PC-3 (cell line): ENCODE data around the gene VARS2. TPM values are rescaled to one million over a fixed set of nuclear protein-coding genes. Genes with fewer than 3 reads are reported as not detected.

Source experiments
- ATAC-seq: fragments of 200-7000 bp; cut with Tn5 transposase; 2 replicates; pipeline ENCODE4 v1.9.1; 2020; ENCODE audit warnings: mild to moderate bottlenecking, moderate library complexity
- BruUV-seq: library from RNA; stranded (reverse); fragments of 400-500 nt; replicated peaks from 2 replicates; lab custom pipeline; 2021; lab: Mats Ljungman, UMichigan
- CTCF ChIA-PET: fragments of 300-600 bp; sonication (Branson Sonifier 250); formaldehyde crosslinking; loops from one replicate; lab custom pipeline; 2022; ENCODE audit warnings: antibody characterized with exemption; lab: Charles Lee
- POLR2A ChIA-PET: fragments of 300-600 bp; sonication (Branson Sonifier 250); formaldehyde crosslinking; loops from one replicate; lab custom pipeline; 2022; ENCODE audit warnings: antibody characterized with exemption; ENCODE audit not compliant: unreplicated experiment; lab: Charles Lee
- DNase-seq: peaks from one replicate; pipeline ENCODE4 v3.0.0-alpha.2; 2015
- H2AFZ ChIP-seq: fragments of 300-600 bp; sonication (generic); 2 replicates; pipeline ENCODE4 v1.6.0; 2016; ENCODE audit warnings: antibody characterized with exemption, low read length
- H3F3A ChIP-seq: fragments of 300-600 bp; sonication (generic); one replicate; pipeline ENCODE4 v1.6.0; 2017; ENCODE audit warnings: antibody characterized with exemption, low read length, control low read depth, mild to moderate bottlenecking; ENCODE audit not compliant: unreplicated experiment
- H3K27ac ChIP-seq: fragments of 300-600 bp; sonication (generic); 2 replicates; pipeline ENCODE4 v1.5.1; 2016; ENCODE audit warnings: mild to moderate bottlenecking, low read length
- H3K27me3 ChIP-seq: fragments of 300-600 bp; sonication (generic); 2 replicates; pipeline ENCODE4 v1.6.1; 2016; ENCODE audit warnings: low read length, mixed read lengths
- H3K36me3 ChIP-seq: fragments of 300-600 bp; sonication (generic); 2 replicates; pipeline ENCODE4 v1.6.1; 2016; ENCODE audit warnings: low read depth, mixed run types, low read length, mixed read lengths
- H3K4me1 ChIP-seq: fragments of 300-600 bp; sonication (generic); 2 replicates; pipeline ENCODE4 v1.5.1; 2016; ENCODE audit warnings: low read length; ENCODE audit not compliant: insufficient read depth
- H3K4me2 ChIP-seq: fragments of 300-600 bp; sonication (generic); 2 replicates; pipeline ENCODE4 v1.6.0; 2016; ENCODE audit warnings: low read length
- H3K4me3 ChIP-seq: fragments of 300-600 bp; sonication (generic); 2 replicates; pipeline ENCODE4 v1.5.1; 2016; ENCODE audit warnings: mild to moderate bottlenecking, low read length, mixed read lengths
- H3K79me2 ChIP-seq: fragments of 300-600 bp; sonication (generic); 2 replicates; pipeline ENCODE4 v1.6.1; 2017; ENCODE audit warnings: low read length, mixed read lengths
- H3K9ac ChIP-seq: fragments of 300-600 bp; sonication (generic); 2 replicates; pipeline ENCODE4 v1.6.0; 2016; ENCODE audit warnings: mild to moderate bottlenecking, low read length
- H3K9me2 ChIP-seq: fragments of 300-600 bp; sonication (generic); replicated peaks from 2 replicates; pipeline ENCODE4 v1.6.1; 2016; ENCODE audit warnings: mixed run types, low read length, mixed read lengths
- H3K9me3 ChIP-seq: fragments of 300-600 bp; sonication (generic); 2 replicates; pipeline ENCODE4 v1.6.1; 2016; ENCODE audit warnings: low read length, mixed read lengths
- H4K20me1 ChIP-seq: fragments of 300-600 bp; sonication (generic); 2 replicates; pipeline ENCODE4 v1.6.1; 2016; ENCODE audit warnings: low read length, mixed read lengths
- CTCF ChIP-seq: fragments of 300-600 bp; sonication (generic); conservative IDR thresholded peaks from 2 replicates; pipeline ENCODE4 v1.5.1; 2017; ENCODE audit warnings: antibody characterized with exemption, low read depth, mild to moderate bottlenecking, low read length
- EZH2 ChIP-seq: fragments of 300-600 bp; sonication (generic); IDR thresholded peaks from one replicate; pipeline ENCODE4 v1.6.1; 2017; ENCODE audit warnings: antibody characterized with exemption, mild to moderate bottlenecking, low read length; ENCODE audit not compliant: unreplicated experiment
- EZH2phosphoT487 ChIP-seq: fragments of 300-600 bp; sonication (generic); IDR thresholded peaks from 2 replicates; pipeline ENCODE4 v1.6.1; 2018; ENCODE audit warnings: mild to moderate bottlenecking, antibody characterized with exemption, low read length, borderline replicate concordance
- intact Hi-C: fragments of 100-400 bp; cut with micrococcal nuclease; formaldehyde crosslinking; loops from 2 replicates; pipeline ENCODE4 v1.9.0; 2023
- total RNA-seq: library from RNA; depleted of rRNA; stranded (reverse); fragments of >200 nt; gene quantifications from 2 replicates; pipeline ENCODE4 v1.2.3, GENCODE V29; 2014

VARS2 gene
- total RNA-seq, 1 experiment from 2014 or later: 66.5 TPM

- Histone ChIP-seq H3F3A (no peaks in the 10 kb centered on the region), H3K27ac (no peak overlapping the region), H4K20me1 (peaks cover 19% of the 10 kb centered on the region), H3K9me3 (no peaks in the 10 kb centered on the region), H2AFZ (no peak overlapping the region), H3K27me3 (no peaks in the 10 kb centered on the region), H3K9me2 (no peaks in the 10 kb centered on the region), H3K4me3 (no peak overlapping the region), H3K79me2 (peaks cover 37% of the 10 kb centered on the region), H3K4me2 (no peak overlapping the region), H3K36me3 (peaks cover 41% of the 10 kb centered on the region; the same call in 1 of the 2 replicates), H3K9ac (no peak overlapping the region), H3K4me1 (peaks cover 24% of the 10 kb centered on the region)
- DNase-seq: no peak
- POLR2A ChIA-PET: no interaction called here
- CTCF ChIA-PET: no interaction called here
- TF ChIP-seq EZH2: no peak
- TF ChIP-seq EZH2phosphoT487: no peak
- TF ChIP-seq CTCF: no peak
- intact Hi-C loops: no loop called here
- BruUV-seq: no TSS peak
- ATAC-seq: no peak
Measured at GRCh38 chr6:30890646-30891449, 23.2 kb upstream of the VARS2 start.

GRCh38 chr6:30891450-30891723 is 22.7 kb upstream of the VARS2 start:
- no peak overlapping the region for H2AFZ ChIP-seq
- H3K79me2 ChIP-seq: peaks cover 32% of the 10 kb centered on the region
- no peak for ATAC-seq
- peaks cover 19% of the 10 kb centered on the region for H4K20me1 ChIP-seq
- H3K4me1 ChIP-seq: peaks cover 21% of the 10 kb centered on the region
- no peak for DNase-seq
- H3K27me3 ChIP-seq: no peaks in the 10 kb centered on the region
- TF ChIP-seq EZH2: no peak
- no peak for TF ChIP-seq CTCF
- no peak for TF ChIP-seq EZH2phosphoT487
- POLR2A ChIA-PET: no interaction called here
- no peak overlapping the region for H3K4me3 ChIP-seq
- no peaks in the 10 kb centered on the region for H3F3A ChIP-seq
- intact Hi-C loops: no loop called here
- H3K9ac ChIP-seq: no peak overlapping the region
- CTCF ChIA-PET: no interaction called here
- no peak overlapping the region for H3K27ac ChIP-seq
- H3K36me3 ChIP-seq: peaks cover 44% of the 10 kb centered on the region; the same call in 1 of the 2 replicates
- H3K9me2 ChIP-seq: no peaks in the 10 kb centered on the region
- H3K9me3 ChIP-seq: no peaks in the 10 kb centered on the region
- no peak overlapping the region for H3K4me2 ChIP-seq
- BruUV-seq: no TSS peak

- ATAC-seq (no peak), DNase-seq (no peak)
- no peak overlapping the region for H3K9ac ChIP-seq
- POLR2A ChIA-PET: no interaction called here
- H2AFZ ChIP-seq: no peak overlapping the region
- H3K27me3 ChIP-seq: no peaks in the 10 kb centered on the region
- no peak overlapping the region for H3K4me3 ChIP-seq
- peaks cover 26% of the 10 kb centered on the region for H3K79me2 ChIP-seq
- H3K9me3 ChIP-seq: no peaks in the 10 kb centered on the region
- intact Hi-C loops: no loop called here
- no peak overlapping the region for H3K27ac ChIP-seq
- H3F3A ChIP-seq: no peaks in the 10 kb centered on the region
- H4K20me1 ChIP-seq: peaks cover 14% of the 10 kb centered on the region; the same call in 1 of the 2 replicates
- CTCF ChIA-PET: no interaction called here
- no peaks in the 10 kb centered on the region for H3K9me2 ChIP-seq
- no peak overlapping the region for H3K4me2 ChIP-seq
- H3K36me3 ChIP-seq: peaks cover 44% of the 10 kb centered on the region; the same call in 1 of the 2 replicates
- H3K4me1 ChIP-seq: peaks cover 15% of the 10 kb centered on the region
- BruUV-seq: no TSS peak
- TF ChIP-seq CTCF (no peak), EZH2 (no peak), EZH2phosphoT487 (no peak)
Measured at GRCh38 chr6:30891816-30892538, 22.1 kb upstream of the VARS2 start.
